IMR-90 (cell line): Measurements from ENCODE around the gene SLC7A7. TPM values are rescaled to one million over a fixed set of nuclear protein-coding genes. Genes with fewer than 3 reads are reported as not detected.
"Not testable (repeated sequence)": the region's sequence is repeated elsewhere in the genome, so short reads cannot be mapped to it uniquely, and the experiment has no call there.

Source experiments
- ATAC-seq: fragments of 200-7000 bp; cut with Tn5 transposase; 2 replicates; pipeline ENCODE4 v1.9.1; 2020; ENCODE audit warnings: low read depth, mild to moderate bottlenecking, moderate library complexity
- BruUV-seq: library from RNA; stranded (reverse); fragments of 400-500 nt; replicated peaks from 2 replicates; lab custom pipeline; 2021; lab: Mats Ljungman, UMichigan
- CTCF ChIA-PET: fragments of 300-600 bp; formaldehyde crosslinking; extraction: SDS; loops from one replicate; lab custom pipeline; 2021; ENCODE audit warnings: antibody characterized with exemption; lab: Yijun Ruan, JAX
- POLR2A ChIA-PET: fragments of 300-600 bp; sonication (Branson Sonifier 250); formaldehyde crosslinking; loops from one replicate; lab custom pipeline; 2022; ENCODE audit warnings: antibody characterized with exemption; ENCODE audit not compliant: unreplicated experiment; lab: Charles Lee
- DNase-seq: peaks from one replicate; pipeline ENCODE4 v3.0.0; 2013
- H2AFZ ChIP-seq: replicated peaks from 2 replicates; pipeline ENCODE3; 2013; ENCODE audit warnings: low read length, mild to moderate bottlenecking; ENCODE audit not compliant: poor library complexity
- H2AK5ac ChIP-seq: 2 replicates; pipeline ENCODE4 v1.6.1; 2013; ENCODE audit warnings: low read depth, low read length, inconsistent platforms
- H2AK9ac ChIP-seq: replicated peaks from 2 replicates; pipeline ENCODE3; 2013; ENCODE audit warnings: mild to moderate bottlenecking, low read depth, low read length, moderate library complexity; ENCODE audit not compliant: poor library complexity
- H2BK120ac ChIP-seq: 2 replicates; pipeline ENCODE4 v1.6.1; 2013; ENCODE audit warnings: low read depth, low read length, inconsistent platforms
- H2BK15ac ChIP-seq: 3 replicates; pipeline ENCODE4 v1.6.1; 2013; ENCODE audit warnings: low read depth, low read length, inconsistent platforms
- H2BK20ac ChIP-seq: 2 replicates; pipeline ENCODE4 v1.6.1; 2013; ENCODE audit warnings: low read depth, mild to moderate bottlenecking, inconsistent platforms, low read length, moderate library complexity
- H2BK5ac ChIP-seq: 2 replicates; pipeline ENCODE4 v1.6.1; 2013; ENCODE audit warnings: mild to moderate bottlenecking, low read depth, low read length, inconsistent platforms; ENCODE audit not compliant: poor library complexity, severe bottlenecking
- H3K14ac ChIP-seq: replicated peaks from 2 replicates; pipeline ENCODE4 v1.6.1; 2013; ENCODE audit warnings: low read depth, low read length, inconsistent platforms
- H3K18ac ChIP-seq: 2 replicates; pipeline ENCODE4 v1.6.1; 2013; ENCODE audit warnings: low read depth, low read length, control low read depth
- H3K23ac ChIP-seq: 2 replicates; pipeline ENCODE4 v1.6.1; 2013; ENCODE audit warnings: low read depth, low read length, inconsistent platforms
- H3K27ac ChIP-seq: 2 replicates; pipeline ENCODE4 v1.5.1; 2013; ENCODE audit warnings: mild to moderate bottlenecking, control low read depth, low read length; ENCODE audit not compliant: insufficient read depth
- H3K27me3 ChIP-seq: 2 replicates; pipeline ENCODE4 v1.6.1; 2013; ENCODE audit warnings: low read length; ENCODE audit not compliant: control insufficient read depth, insufficient read depth
- H3K36me3 ChIP-seq: 2 replicates; pipeline ENCODE4 v1.6.1; 2013; ENCODE audit warnings: low read length, mixed read lengths; ENCODE audit not compliant: control insufficient read depth, insufficient read depth
- H3K4ac ChIP-seq: 2 replicates; pipeline ENCODE4 v1.6.1; 2013; ENCODE audit warnings: low read depth, low read length, inconsistent platforms
- H3K4me1 ChIP-seq: 2 replicates; pipeline ENCODE4 v1.6.1; 2013; ENCODE audit warnings: low read length, mixed read lengths; ENCODE audit not compliant: control insufficient read depth, insufficient read depth
- H3K4me2 ChIP-seq: 2 replicates; pipeline ENCODE4 v1.6.1; 2013; ENCODE audit warnings: low read depth, mild to moderate bottlenecking, control low read depth, low read length, moderate library complexity
- H3K4me3 ChIP-seq: 2 replicates; pipeline ENCODE4 v1.5.1; 2013; ENCODE audit warnings: low read depth, mild to moderate bottlenecking, control low read depth, low read length, moderate library complexity; ENCODE audit not compliant: insufficient read depth
- H3K56ac ChIP-seq: 2 replicates; pipeline ENCODE4 v1.6.1; 2013; ENCODE audit warnings: low read length, inconsistent platforms; ENCODE audit not compliant: insufficient read depth; ENCODE audit errors: extremely low read depth
- H3K79me1 ChIP-seq, 2 experiments: 2 replicates each; pipeline ENCODE4 v1.6.1; 2013; ENCODE audit warnings: low read length in 2 of 2, inconsistent platforms in 1 of 2, low read depth in 1 of 2
- H3K9ac ChIP-seq: 2 replicates; pipeline ENCODE4 v1.6.1; 2013; ENCODE audit warnings: low read depth, low read length, control low read depth
- H3K9me1 ChIP-seq: 2 replicates; pipeline ENCODE4 v1.6.1; 2013; ENCODE audit warnings: low read length, inconsistent platforms; ENCODE audit not compliant: insufficient read depth
- H3K9me3 ChIP-seq: 2 replicates; pipeline ENCODE4 v1.6.1; 2013; ENCODE audit warnings: low read length; ENCODE audit not compliant: control insufficient read depth, insufficient read depth
- H4K20me1 ChIP-seq: 2 replicates; pipeline ENCODE4 v1.6.1; 2013; ENCODE audit warnings: low read length, inconsistent platforms; ENCODE audit not compliant: insufficient read depth
- H4K5ac ChIP-seq: 2 replicates; pipeline ENCODE4 v1.6.1; 2013; ENCODE audit warnings: mild to moderate bottlenecking, low read depth, low read length, control low read depth
- H4K8ac ChIP-seq, 2 experiments: 2 replicates each; pipeline ENCODE4 v1.6.1; 2013; ENCODE audit warnings: low read depth in 2 of 2, low read length in 2 of 2, control low read depth in 1 of 2, inconsistent platforms in 1 of 2
- H4K91ac ChIP-seq: 2 replicates; pipeline ENCODE4 v1.6.1; 2013; ENCODE audit warnings: low read depth, low read length, inconsistent platforms; ENCODE audit not compliant: insufficient read depth
- WGBS, 2 experiments: methylation state at CpG; one replicate each; pipeline versions ENCODE4 v1.1.5 to v1.1.7; 2013; ENCODE audit warnings: missing lambda C conversion rate in 2 of 2; ENCODE audit not compliant: insufficient read length in 1 of 2; ENCODE audit errors: extremely low coverage in 2 of 2; 5-methylcytosine and 5-hydroxymethylcytosine counted together
- dilution Hi-C: fragments of 300-500 bp; cut with HindIII; formaldehyde crosslinking; loops from one replicate; pipeline ENCODE4 v1.14.3; 2018; ENCODE audit warnings: low sequenced_read_pairs; ENCODE audit not compliant: unreplicated experiment
- in situ Hi-C: fragments of 300-500 bp; cut with MboI; formaldehyde crosslinking; loops from 3 replicates; pipeline ENCODE4 v1.14.3; 2019; ENCODE audit warnings: low sequenced_read_pairs, inconsistent platforms, mixed read lengths
- intact Hi-C: fragments of 100-400 bp; cut with micrococcal nuclease; formaldehyde crosslinking; loops from 2 replicates; pipeline ENCODE4 v1.10.0; 2022
- polyA plus RNA-seq, 3 experiments: library from polyadenylated mRNA; depleted of rRNA; stranded (reverse); fragments of >200 nt; gene quantifications; 2 replicates each; pipeline ENCODE4 v1.2.3, GENCODE V29; 2012; ENCODE audit warnings: low replicate concordance in 1 of 3
- total RNA-seq: library from RNA; depleted of rRNA; stranded (reverse); fragments of >200 nt; gene quantifications from 2 replicates; pipeline ENCODE4 v1.2.3, GENCODE V29; 2012

Gene SLC7A7
- total and polyA plus RNA-seq, 2 of the 4 experiments (the other 2 are of a cell fraction), result 1.8 to 2.0 TPM

- WGBS, 2 experiments, result 84% methylated on average over 4 of the region's 5 CpGs; no CpG with 5 or more reads in 1 of the 2 experiments
- H2AK9ac ChIP-seq, H3K4me2 ChIP-seq, H2BK20ac ChIP-seq, H2AK5ac ChIP-seq, H3K23ac ChIP-seq, H3K18ac ChIP-seq, H3K56ac ChIP-seq, H4K5ac ChIP-seq, H4K91ac ChIP-seq, dilution Hi-C loops, H3K9me1 ChIP-seq, H4K20me1 ChIP-seq, H3K4me1 ChIP-seq, in situ Hi-C loops, H4K8ac ChIP-seq, H3K36me3 ChIP-seq, H3K4me3 ChIP-seq, H3K9ac ChIP-seq, H3K4ac ChIP-seq, H2BK120ac ChIP-seq, intact Hi-C loops, H2BK5ac ChIP-seq, ATAC-seq, H2AFZ ChIP-seq, H3K14ac ChIP-seq, DNase-seq, POLR2A ChIA-PET, H2BK15ac ChIP-seq, BruUV-seq, H3K27ac ChIP-seq, H3K9me3 ChIP-seq, H3K79me1 ChIP-seq: not testable (repeated sequence)
- CTCF ChIA-PET, result interaction anchor here (0.7 kb wide), 1 partner anchor 12 kb away, joined by 3 read pairs; no protein-coding TSS in a partner anchor
- peaks cover 13% of the 10 kb centered on the region for H3K27me3 ChIP-seq
Measured at GRCh38 chr14:22732062-22732461, 83.2 kb downstream of the SLC7A7 start.
